ENCODE results near the gene KIF5A. TPM values are rescaled to one million over a fixed set of nuclear protein-coding genes. Genes with fewer than 3 reads are reported as not detected.

Gene KIF5A
- total and polyA plus RNA-seq, 2 donors (not counting 1 experiment from before 2014, with no cell fraction given), result 0.09 to 0.67 TPM

DNA sequence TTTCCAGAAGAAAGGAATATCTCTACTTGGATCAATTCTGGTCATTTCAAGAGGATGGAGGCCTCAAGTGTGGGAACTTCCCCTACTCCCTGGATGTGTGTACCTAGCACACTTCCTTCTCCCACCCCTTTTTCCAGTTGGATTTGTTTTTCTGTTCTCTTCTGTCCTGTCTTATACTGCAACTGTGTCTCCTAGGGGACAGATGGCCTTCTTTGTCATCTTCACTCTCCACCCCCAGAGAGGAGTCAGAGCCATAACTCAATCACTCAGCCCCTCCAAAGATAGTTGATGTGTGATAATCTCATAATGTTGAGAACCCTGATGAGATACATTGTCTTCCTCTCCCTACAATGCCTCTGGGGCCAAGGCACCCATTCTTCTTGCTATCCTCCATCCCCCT, 52.7 kb downstream of the KIF5A start:
- ChIA-PET CTCF (interaction anchor here (1.5 kb wide), 1 partner anchor 18 kb away, joined by 5 read pairs; no protein-coding TSS in a partner anchor), POLR2A (no interaction called here)
- H3K27me3 Mint-ChIP-seq, result peaks cover 18% of the 10 kb centered on the region
- no peak for DNase-seq
- Histone ChIP-seq H3K9me3 (ENCODE audit: control extremely low read depth in 1 of 3, control insufficient read depth in 2 of 3, insufficient read depth in 1 of 3, low read length in 2 of 3) (peaks cover 0 to 11% (median 0%) of the 10 kb centered on the region in 3 donors), H3K4me2 (replicated peaks; ENCODE audit: low read depth, low read length, poor library complexity, severe bottlenecking) (no peak overlapping the region), H2AFZ (ENCODE audit: insufficient read depth, low read depth, low read length, poor library complexity, severe bottlenecking) (no peak overlapping the region), H3K27me3 (replicated peaks in 1 of 4; ENCODE audit: control extremely low read depth in 1 of 4, control insufficient read depth in 3 of 4, insufficient read depth in 4 of 4, low read length in 3 of 4) (peaks cover 0 to 29% (median 8%) of the 10 kb centered on the region in 4 experiments), H3K79me2 (ENCODE audit: control insufficient read depth, insufficient read depth, low read length) (no peaks in the 10 kb centered on the region), H3K36me3 (replicated peaks in 1 of 2; ENCODE audit: control extremely low read depth in 1 of 2, control insufficient read depth in 1 of 2, extremely low read depth in 1 of 2, insufficient read depth in 2 of 2, low read length in 1 of 2) (peaks cover 5 to 35% of the 10 kb centered on the region in 2 experiments), H3K27ac (ENCODE audit: low read length in 2 of 2) (no peak overlapping the region), H3K4me3 (ENCODE audit: control extremely low read depth in 1 of 5, extremely low read depth in 1 of 5, insufficient read depth in 1 of 5, low read depth in 2 of 5, low read length in 4 of 5) (no peak overlapping the region), H3K9ac (ENCODE audit: low read length) (no peak overlapping the region), H4K20me1 (ENCODE audit: control insufficient read depth, insufficient read depth, low read length, poor library complexity, severe bottlenecking) (no peaks in the 10 kb centered on the region), H3K4me1 (ENCODE audit: control insufficient read depth in 2 of 2, insufficient read depth in 2 of 2, low read length in 2 of 2) (peaks cover 11% of the 10 kb centered on the region in 2 donors)
- H3K9me3 Mint-ChIP-seq (ENCODE audit: insufficient read depth), result no peaks in the 10 kb centered on the region
- TF ChIP-seq CTCF (IDR thresholded peaks at IDR 0.05), result no peak
- TF ChIP-seq EZH2 (IDR thresholded peaks at IDR 0.05; ENCODE audit: borderline replicate concordance, insufficient read depth, low read depth, low read length, poor library complexity, severe bottlenecking), result no peak
- ATAC-seq (ENCODE audit: low read depth), result no peak
- intact Hi-C loops (cut with micrococcal nuclease), result no loop called here
- no peak overlapping the region for H3K4me3 Mint-ChIP-seq
- no peak overlapping the region for H3K27ac Mint-ChIP-seq
- peaks cover 19% of the 10 kb centered on the region for H3K4me1 Mint-ChIP-seq

GRCh38 chr12:57603324-57603723, 53.5 kb downstream of the KIF5A start:
- H3K27ac Mint-ChIP-seq, result no peak overlapping the region
- no peak overlapping the region for H3K27ac ChIP-seq (ENCODE audit: low read length in 2 of 2)
- no peak for DNase-seq

More at GRCh38 chr12:57603324-57603723, 53.5 kb downstream of the KIF5A start:
- H3K4me1 ChIP-seq (ENCODE audit: control insufficient read depth in 2 of 2, insufficient read depth in 2 of 2, low read length in 2 of 2), result peaks cover 11% of the 10 kb centered on the region in 2 donors
- ChIA-PET CTCF (interaction anchor here (0.7 to 1.5 kb wide), 4 partner anchors 10 to 24 kb away, joined by 3 to 5 read pairs (median 4); no protein-coding TSS in a partner anchor), POLR2A (interaction anchor here (0.6 kb wide), 1 partner anchor 80 kb away, joined by 3 read pairs; no protein-coding TSS in a partner anchor)
- intact Hi-C loops (cut with micrococcal nuclease), result no loop called here
- no peaks in the 10 kb centered on the region for H3K79me2 ChIP-seq (ENCODE audit: control insufficient read depth, insufficient read depth, low read length)
- no peak overlapping the region for H3K9ac ChIP-seq (ENCODE audit: low read length)
- no peak overlapping the region for H3K4me2 ChIP-seq (replicated peaks; ENCODE audit: low read depth, low read length, poor library complexity, severe bottlenecking)
- Mint-ChIP-seq H3K9me3 (ENCODE audit: insufficient read depth) (no peaks in the 10 kb centered on the region), H3K4me3 (no peak overlapping the region), H3K27me3 (peaks cover 18% of the 10 kb centered on the region), H3K4me1 (peaks cover 19% of the 10 kb centered on the region)
- no peak overlapping the region for H2AFZ ChIP-seq (ENCODE audit: insufficient read depth, low read depth, low read length, poor library complexity, severe bottlenecking)
- no peaks in the 10 kb centered on the region for H4K20me1 ChIP-seq (ENCODE audit: control insufficient read depth, insufficient read depth, low read length, poor library complexity, severe bottlenecking)
- no peak for ATAC-seq (ENCODE audit: low read depth)
- H3K4me3 ChIP-seq (ENCODE audit: control extremely low read depth in 1 of 5, extremely low read depth in 1 of 5, insufficient read depth in 1 of 5, low read depth in 2 of 5, low read length in 4 of 5), result no peak overlapping the region
- H3K36me3 ChIP-seq (replicated peaks in 1 of 2; ENCODE audit: control extremely low read depth in 1 of 2, control insufficient read depth in 1 of 2, extremely low read depth in 1 of 2, insufficient read depth in 2 of 2, low read length in 1 of 2), result peaks cover 5 to 30% of the 10 kb centered on the region in 2 experiments
- WGBS (ENCODE audit: insufficient coverage), result 20% methylated on average over 1 of the region's 2 CpGs
- peaks cover 0 to 29% (median 8%) of the 10 kb centered on the region in 4 experiments for H3K27me3 ChIP-seq (replicated peaks in 1 of 4; ENCODE audit: control extremely low read depth in 1 of 4, control insufficient read depth in 3 of 4, insufficient read depth in 4 of 4, low read length in 3 of 4)
- no peak for TF ChIP-seq CTCF (IDR thresholded peaks at IDR 0.05)
- TF ChIP-seq EZH2 (IDR thresholded peaks at IDR 0.05; ENCODE audit: borderline replicate concordance, insufficient read depth, low read depth, low read length, poor library complexity, severe bottlenecking), result no peak
- H3K9me3 ChIP-seq (ENCODE audit: control extremely low read depth in 1 of 3, control insufficient read depth in 2 of 3, insufficient read depth in 1 of 3, low read length in 2 of 3), result peaks cover 0 to 11% (median 0%) of the 10 kb centered on the region in 3 donors
